Activated T-helper 17 cell treated with anti-CD3 and anti-CD28 coated beads, Interleukin-2, amount 50 U/mL, for 72 hours (primary cell): ENCODE data around the gene ITM2B. TPM values are rescaled to one million over a fixed set of nuclear protein-coding genes. Genes with fewer than 3 reads are reported as not detected.

Source experiments
- total RNA-seq, 2 donors: library from RNA; stranded (reverse); gene quantifications; one replicate each; pipeline ENCODE4 v1.2.3, GENCODE V29; 2022

The ITM2B gene
- total RNA-seq, 2 donors from 2014 or later: 75.7 to 108 TPM

Other genes with a start within 250 kb of the ITM2B start
- gene SUCLA2, start 231.9 kb upstream of the ITM2B start, total RNA-seq: 10 to 100 TPM; 30.5 to 43.8 TPM
- 10 to 100 TPM; 20.1 to 28.1 TPM for gene NUDT15, start 195.5 kb upstream of the ITM2B start, total RNA-seq
- gene MED4, start 138.1 kb upstream of the ITM2B start, total RNA-seq: 10 to 100 TPM; 42.0 to 58.9 TPM
- 10 to 100 TPM; 28.9 to 37.3 TPM for gene RB1, start 70.5 kb downstream of the ITM2B start, total RNA-seq
- 10 to 100 TPM; 13.9 to 35.1 TPM for gene LPAR6, start 179.9 kb downstream of the ITM2B start, total RNA-seq